Forelimb muscle (tissue), 1 donor: ENCODE results near the gene SLAMF7. TPM values are rescaled to one million over a fixed set of nuclear protein-coding genes. Genes with fewer than 3 reads are reported as not detected.
"Not testable (repeated sequence)": the region's sequence is repeated elsewhere in the genome, so short reads cannot be mapped to it uniquely, and the experiment has no call there.

Experiments used
- DNase-seq: peaks from one replicate; pipeline ENCODE4 v3.0.0-alpha.2; 2013; ENCODE audit warnings: low read depth
- polyA plus RNA-seq: library from polyadenylated mRNA; unstranded; fragments of 120-200 nt; gene quantifications from one replicate; pipeline ENCODE4 v1.2.1, GENCODE V29; 2013; ENCODE audit not compliant: insufficient read length

The SLAMF7 gene
- polyA plus RNA-seq, 1 donor: 0.46 TPM

DNA sequence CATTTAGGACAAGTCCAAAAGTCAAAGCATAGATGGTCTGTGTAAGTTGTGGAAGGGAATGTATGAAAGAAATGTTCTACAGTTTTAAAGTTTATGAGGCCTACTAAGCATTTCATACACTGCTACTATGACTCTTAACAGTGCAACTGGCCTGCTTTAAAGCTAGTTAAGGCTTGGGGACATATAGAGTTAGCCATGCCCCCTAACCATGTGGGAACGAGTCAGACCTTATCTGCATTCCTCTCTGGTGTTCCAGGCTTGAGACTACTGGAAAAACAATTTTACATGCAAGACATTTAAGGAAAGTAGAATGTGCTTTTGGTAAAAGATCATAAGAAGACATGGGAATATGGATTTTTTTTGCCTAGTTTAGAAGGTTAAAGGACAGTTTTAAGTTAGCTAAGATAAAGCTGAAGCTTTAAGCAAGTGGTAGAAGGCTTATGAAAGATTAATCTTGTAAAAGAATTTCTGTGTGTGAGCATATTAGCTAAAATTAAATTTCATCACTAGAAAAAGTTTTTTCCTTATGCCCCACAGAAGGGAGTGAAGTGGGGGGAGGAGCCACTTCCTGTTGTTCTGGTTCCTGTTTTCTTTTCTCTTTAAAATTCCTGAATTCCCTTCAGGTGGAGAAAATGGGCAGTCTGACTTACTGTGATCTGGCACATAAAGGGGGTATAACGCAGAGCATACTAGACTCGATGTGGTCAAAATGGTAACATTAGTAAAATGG is 18.5 kb upstream of the SLAMF7 start:
- DNase-seq: no peak

DNA sequence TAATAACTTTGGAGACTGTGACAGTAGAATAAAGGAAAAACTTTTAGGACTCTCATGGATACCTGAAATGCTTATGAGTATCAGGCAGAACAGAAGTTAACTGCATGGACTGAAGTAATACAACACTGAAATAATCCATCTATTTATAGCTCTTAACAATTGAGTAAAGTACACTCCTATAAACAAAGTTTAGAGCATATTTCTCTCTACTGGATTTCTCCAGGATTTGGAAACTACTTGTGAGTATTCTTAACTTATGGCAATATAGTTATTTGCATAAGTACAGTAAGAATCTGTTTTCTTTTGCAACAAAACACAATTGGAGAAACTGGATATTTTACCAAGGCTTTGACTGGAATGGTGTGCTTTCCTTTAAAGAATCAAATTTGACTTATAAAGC is 17.6 kb upstream of the SLAMF7 start:
- DNase-seq: no peak

DNA sequence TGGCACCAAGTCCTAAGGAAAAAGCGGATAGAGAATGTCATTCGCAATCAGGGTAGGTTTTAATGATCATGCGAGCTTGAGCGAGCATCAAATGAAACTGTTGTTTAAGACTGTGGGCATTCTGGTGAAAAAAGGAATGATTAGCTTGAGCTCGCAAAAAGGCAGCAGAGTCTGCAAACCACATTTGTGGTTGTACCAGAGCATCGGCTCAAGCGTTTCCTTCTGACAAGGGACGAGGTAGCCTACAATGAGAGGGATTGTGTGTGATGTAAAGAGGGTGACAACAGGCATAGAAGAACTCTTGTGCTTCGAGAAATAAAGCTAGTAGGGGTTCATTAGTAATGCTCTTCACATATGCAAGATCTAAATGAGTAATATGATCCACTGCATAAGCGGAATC is 16.3 kb upstream of the SLAMF7 start:
- DNase-seq: no peak

DNA sequence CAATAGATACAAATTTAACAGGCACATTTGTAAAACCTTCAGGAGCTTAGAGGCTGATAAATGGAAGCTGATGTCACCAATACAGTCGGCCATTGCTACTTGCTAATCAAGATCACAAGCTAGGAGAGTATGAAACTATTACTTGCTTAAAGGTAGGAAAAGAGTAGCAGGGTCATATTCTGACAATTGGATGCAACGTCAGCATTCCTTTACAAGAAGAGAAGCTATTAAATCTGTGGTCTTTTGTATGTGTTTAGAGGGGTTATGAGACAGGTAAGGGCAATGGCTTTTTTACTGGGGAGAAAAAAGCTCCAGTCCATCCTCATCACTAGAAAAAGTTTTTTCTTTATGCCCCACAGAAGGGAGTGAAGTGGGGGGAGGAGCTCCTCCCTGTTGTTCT is 15.7 kb upstream of the SLAMF7 start:
- no peak for DNase-seq

DNA sequence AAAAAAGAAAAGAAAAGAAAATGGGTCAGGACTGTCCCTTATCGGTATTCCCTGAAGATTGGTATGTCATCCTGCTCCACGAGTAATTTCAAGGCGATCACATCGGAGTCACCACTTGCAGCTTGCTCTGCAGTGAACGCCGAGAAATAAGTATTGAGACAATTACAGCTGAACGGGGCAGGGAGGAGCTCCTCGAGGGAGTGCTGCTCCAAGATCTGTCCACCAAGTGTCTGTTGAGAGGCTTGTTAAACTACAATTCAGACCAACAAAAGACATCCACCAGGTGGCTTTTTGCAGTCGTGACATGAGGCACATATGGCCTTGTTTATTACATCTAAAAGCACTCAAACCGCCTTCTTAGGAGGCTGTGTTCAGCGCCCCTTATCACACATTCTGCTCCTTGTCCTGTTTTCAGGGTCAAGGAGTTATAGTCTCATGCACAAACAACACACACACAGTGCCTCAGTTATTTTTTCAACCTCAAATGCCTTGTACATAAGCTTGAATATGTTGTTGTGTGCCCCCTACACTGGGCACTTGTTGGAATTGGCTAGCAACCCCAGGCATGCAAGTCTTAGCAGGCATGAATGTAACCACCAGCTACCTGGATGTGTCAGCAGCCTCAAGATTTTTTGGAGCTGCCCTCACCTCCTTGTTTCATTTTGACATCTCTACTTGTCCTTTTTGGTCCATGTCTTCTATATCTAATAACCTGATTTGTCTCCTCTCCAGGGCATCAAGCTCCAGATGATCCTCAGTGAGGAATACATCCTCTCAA is 14.4 kb upstream of the SLAMF7 start:
- DNase-seq: no peak

DNA sequence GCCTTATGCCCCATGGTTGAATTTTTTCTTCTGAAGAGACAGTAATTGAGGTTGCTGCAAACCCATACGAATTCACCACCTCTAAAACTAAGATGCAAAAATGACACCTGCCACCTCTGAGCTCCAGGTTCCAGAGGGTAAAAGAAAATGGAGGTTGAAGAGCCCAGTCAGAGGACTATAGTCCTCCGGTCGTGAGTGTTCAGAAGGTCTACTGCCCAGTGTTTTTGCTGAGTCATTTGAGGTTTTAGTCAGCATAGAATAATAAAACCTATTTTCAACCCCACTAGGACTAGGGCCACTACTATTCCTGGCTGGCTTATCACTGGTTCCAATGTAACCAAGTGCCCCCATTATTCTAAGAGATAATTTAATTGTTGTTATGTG is 12.9 kb upstream of the SLAMF7 start:
- no peak for DNase-seq

DNA sequence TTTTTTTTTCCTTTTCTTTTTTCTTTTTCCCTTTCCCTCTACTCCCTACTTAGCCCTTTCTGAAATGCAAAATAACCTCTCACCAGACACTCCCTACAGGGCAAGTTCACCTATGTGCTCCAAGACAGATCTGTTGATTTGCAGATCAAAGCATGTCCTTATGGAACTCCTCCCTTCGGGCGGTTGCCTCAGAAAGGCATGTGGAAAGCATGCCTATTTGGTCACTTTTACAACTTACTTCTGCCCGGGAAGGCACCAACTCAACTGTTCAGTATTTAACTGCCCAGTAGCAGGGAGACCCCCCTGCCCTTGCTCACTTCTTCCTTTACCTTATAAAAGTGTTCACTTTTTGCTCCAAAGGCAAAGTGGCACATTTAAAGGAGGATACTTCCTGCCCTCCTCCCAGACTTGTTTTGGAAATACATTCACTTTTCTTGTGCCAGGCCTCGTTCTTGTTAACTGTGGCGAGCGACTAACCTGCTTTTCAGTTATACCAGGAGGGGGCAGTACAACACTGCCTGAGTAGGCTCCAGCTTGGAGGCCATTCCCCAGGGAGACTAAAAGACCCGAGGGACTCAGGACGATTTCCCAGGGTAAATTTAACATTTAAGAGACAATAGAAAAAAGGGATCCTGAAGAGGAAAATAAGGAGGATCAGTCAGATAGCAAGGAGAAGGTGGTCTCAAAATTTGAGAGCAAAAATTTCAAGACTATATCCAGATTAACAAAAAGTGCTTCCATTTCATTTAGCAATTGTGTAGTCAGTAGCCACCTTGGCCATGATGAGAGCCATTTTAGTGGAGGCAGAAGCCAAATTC is 12.3 kb upstream of the SLAMF7 start:
- DNase-seq: no peak

DNA sequence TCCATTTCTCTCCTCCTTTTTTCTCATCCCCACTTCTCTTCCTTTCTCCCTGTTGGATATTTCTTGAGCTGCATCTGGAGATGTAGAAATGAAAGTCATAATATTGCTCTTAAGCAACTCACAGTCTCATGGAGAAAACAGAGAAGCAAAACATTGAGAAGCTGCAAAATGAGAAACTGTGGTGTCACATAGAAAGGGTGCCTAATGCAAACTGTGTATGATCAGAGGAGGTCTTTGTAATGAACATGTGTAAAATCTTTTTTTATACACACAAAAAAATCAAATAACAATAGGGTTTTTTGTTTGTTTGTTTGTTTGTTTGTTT is 11.8 kb upstream of the SLAMF7 start:
- DNase-seq: no peak

DNA sequence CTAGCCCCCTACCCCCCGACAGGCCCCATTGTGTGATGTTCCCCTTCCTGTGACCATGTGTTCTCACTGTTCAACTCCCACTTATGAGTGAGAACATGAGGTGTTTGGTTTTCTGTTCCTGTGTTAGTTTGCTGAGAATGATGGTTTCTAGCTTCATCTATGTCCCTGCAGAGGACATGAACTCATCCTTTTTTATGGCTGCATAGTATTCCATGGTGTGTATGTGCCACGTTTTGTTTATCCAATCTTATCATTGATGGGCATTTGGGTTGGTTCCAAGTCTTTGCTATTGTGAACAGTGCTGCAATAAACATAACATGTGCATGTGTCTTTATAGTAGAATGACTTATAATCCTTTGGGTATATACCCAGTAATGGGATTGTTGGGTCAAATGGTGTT is 7.5 kb upstream of the SLAMF7 start:
- DNase-seq: not testable (repeated sequence)

DNA sequence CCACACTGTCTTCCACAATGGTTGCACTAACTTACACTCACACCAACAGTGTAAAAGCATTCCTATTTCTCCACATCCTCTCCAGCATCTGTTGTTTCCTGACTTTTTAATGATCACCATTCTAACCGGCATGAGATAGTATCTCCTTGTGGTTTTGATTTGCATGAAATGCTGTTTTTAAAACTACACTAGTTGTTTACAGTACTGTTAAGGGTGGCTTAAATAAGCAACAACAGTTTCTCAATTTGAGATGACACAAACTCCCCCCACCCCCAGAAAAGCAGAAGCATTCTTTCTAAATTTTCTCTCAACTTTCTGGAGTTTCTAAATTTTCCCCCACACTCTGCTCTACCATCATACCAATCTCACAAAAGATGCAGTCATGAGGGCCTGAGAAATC is 7.1 kb upstream of the SLAMF7 start:
- no peak for DNase-seq

DNA sequence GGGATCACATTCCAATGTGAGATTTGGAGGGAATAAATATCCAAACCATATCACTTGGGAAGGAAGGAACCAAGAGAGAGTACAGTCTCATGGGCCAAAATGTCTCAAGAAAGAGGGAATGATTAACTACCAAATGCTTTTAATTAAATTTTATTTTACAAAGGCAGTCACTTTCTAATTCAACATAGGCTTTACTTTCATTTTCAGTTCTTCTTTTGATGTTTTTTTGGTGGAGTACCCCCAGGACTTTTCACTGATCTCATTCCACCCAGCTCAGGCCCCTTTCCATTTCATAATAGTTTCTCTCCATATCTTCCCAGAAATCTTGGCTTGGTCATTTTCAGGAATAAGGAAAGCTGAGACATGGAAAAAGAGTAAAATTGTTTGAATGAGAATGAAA is 5.1 kb upstream of the SLAMF7 start:
- no peak for DNase-seq

DNA sequence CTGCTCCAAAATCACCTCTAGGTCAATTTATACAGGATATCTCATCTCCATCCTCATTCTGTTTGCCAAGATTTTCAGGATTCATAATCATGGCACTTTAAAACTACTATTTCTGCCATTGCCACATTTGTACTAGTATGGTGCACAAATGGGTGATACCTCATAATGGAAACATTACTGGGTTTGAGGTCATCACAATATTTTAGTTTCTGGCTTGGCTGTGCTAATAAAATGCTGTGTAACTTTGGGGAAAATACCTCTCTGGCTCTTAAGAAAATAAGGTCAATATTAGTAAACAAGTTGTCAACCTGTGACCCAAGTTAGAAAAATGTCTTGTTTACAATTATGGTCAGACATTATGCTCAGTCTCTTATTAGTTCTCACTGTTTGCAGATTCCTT is 4.7 kb upstream of the SLAMF7 start:
- no peak for DNase-seq

DNA sequence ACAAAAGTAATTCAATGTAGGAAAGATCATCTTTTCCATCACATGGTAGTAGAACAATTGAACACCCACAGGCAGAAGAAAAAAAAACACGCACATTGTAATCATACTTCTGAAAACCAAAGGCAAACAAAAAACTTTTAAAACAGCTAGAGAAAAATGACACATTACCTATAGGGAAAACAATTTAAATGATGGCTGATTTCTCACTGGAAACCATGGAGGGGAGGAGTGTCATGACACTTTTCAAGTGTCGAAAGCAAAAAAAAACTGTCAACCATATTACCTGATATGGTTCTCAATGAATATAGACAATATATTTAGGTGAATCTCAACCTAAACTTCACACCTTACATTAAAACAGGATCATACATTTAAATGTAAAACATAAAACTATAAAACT is 776 bp upstream of the SLAMF7 start:
- DNase-seq: no peak

DNA sequence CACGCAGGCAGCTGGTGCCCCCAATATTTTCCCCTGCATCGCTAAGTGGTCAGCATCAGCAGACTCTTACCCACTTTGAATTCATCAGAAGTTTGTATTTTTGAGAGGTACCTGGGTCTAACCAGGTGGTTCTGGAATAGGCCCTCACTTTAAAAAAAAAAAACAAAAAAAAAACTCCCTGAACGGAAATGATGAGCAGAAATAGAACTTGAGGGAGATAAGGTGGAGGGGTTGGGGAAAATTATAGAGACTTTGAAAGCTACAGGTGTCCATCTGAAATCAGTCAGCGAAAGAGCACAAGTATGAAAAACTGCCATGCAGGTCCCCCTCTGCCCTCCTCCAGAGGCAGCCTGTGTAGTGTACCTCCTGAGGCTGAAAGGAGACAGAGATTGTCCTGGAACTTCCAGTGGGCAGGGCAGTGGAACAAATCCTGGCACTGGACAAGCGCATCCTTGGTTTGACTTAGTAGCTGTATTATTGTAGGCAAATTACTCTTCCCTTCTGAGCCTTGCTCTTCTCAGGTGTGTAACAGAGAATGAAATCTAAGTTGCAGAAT is 1.2 kb downstream of the SLAMF7 start:
- no peak for DNase-seq

DNA sequence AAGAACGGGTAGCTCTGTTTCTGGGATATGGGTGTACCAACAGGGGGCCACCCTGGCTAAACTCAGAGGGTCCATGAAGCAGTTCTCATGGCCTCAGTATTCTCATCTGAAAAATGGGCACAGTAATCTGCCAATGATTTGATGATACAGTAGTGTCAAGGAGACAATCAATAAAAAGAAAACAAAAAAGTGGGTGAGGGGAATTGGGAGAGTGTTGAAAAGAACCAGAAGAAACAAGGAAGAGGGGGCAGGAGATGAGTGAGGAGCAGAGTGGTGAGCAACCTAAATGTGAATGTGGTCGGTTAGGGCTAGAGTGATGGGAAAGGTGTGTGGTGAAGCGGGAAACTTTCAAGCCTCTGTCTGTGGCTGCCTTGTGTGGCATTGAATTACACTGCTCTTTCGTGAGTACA is 2.0 kb downstream of the SLAMF7 start:
- DNase-seq: no peak

DNA sequence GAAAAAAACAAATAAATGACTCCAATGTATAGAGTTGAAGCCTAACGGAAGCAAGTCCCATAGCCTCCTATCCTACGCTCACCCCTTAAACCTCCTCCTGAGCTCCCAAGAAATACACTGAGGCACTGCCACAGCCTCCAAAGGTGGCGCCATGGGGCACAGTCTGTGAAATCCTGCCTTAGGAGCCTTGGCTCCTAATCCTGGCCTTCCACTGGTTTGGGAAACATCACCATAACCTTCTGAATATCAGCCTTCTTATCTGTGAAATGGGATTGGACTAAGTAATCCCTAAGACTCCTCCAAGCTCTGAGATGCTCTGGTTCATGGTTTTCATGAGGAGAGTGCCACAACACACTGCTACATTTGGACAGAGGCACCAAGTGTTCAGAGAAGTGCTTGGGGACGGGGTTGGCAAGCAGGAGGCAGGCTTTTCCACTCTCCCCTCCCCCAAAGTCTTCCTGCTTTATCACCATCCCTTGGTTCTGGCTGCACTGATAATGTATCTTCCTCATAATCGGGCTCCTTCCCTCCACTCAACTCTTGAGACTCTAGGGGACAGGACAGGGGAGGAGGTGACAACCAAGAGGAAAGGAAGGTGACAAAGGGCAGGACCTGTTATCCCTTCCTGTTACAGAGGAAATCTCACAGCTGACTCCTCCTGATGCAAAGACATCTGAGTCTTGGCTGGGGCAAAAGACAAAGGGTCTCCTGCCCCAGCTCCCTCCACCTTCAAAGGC is 2.7 kb downstream of the SLAMF7 start:
- no peak for DNase-seq

DNA sequence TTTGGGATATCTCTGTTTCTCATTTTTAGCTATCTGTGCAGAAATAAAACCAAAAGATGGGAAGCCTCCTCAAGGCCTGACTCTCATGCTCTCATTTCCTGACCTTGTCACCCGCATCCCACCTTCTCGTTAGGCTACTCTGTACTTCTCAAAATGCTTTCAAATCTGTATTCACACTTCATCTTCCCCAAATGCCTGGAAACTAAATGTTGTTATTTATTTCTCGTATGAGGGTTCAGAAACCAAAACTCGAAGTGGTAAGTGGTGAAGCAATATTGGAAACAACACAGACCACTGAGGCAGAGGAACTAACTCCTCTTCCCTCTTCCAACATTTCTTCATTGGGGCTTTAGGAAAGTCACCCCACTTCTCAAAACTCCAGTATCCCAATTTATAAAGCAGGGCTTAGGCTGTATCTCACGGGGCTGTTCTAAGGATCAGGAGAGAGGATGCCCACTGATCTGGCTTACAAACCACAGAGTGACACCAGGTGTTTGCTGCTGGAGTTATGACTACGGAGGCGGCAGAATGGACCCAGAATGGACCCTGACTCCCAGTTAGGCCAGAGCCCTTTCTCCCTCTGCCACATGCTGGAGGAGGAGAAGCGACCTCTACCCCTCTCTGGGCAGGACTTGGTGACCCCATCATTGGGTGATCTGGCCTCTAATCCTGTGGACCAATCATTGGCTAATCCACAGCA is 3.5 kb downstream of the SLAMF7 start:
- DNase-seq: no peak

DNA sequence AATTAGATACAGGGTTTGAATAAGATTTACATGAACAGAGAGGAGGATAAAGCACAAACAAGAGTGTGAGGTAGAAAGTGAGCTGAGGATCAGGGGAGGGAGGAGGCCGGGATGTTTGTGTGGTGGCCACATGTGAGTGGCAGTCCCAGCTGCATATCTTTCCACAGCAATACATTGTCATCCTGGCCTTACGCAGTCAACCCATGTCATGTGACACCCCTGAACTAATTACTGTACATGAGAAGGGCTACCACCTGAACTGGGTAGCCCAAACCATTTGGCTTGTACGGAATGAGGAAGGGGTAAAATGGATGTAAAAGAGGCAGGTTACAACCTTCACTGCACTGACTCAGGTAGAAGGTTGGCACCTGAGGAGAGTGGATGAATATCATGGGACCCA is 4.2 kb downstream of the SLAMF7 start:
- no peak for DNase-seq

DNA sequence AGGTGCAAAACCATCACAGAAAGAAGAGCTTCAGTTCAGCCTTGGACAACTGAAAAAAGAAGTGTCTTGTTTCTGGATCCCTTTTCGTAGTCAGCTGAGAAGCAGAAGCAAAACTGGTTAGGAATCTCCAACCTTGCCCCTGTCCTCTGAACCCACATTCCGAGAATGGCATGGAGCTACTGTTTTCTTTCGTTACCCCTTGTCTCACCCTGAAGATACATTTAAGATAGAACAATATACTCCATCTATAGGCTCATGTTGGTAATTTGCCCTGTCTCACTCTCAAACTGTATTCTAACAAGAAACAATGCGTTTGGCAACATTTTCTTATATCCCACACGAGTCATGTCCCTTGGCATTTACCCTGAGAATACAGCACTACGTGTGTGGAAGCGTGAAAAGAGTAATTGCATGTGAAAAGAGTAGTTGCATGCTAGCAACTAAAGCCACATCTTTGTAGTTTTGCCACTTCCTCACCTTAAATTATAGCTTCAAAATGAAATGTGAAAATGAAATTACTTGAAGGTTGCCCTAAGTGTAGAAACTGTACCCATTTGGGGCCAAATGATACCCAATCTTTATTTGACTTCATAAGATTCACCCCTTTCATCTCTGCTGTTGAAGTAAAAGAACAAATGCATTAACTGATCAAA is 5.3 kb downstream of the SLAMF7 start:
- no peak for DNase-seq

DNA sequence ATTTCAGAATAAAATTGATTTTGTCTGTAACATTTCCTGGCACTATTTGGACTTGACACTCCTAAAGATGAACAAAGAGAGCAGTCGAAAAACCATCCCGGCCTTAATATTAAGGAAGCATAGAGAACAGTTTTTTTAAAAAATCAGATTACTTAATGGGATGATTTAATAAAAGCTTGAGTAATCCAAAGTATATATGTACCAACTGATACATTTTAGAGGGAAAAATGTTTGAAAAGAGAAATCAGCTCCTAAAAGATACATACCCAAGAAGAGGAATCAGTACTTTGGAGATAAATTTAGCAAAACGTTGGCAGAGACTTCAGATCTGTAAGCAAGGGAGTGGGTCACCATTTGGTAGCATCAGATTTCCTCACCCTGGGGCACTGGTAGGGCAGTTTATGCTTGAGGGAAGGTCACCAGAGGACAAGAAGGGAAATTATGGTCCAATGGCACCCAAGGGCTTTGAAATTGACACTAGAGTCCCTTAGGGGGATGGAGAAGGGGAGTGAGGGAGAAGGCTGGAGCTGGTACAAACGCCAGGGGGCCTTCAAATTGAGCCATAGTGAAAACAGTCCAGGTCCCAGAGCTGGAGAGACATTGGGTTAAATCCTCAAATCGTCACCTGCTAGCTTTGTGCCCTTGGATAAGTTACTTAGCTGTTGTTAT is 5.9 kb downstream of the SLAMF7 start:
- no peak for DNase-seq
